ENCODE measurements around the gene HSF5.

GRCh38 chr17:58376472-58377000, 111.7 kb downstream of the HSF5 start:
- TF ChIP-seq CTCF (IDR thresholded peaks at IDR 0.05) (no peak), EZH2 (IDR thresholded peaks at IDR 0.05; ENCODE audit: borderline replicate concordance, insufficient read depth, low read depth, low read length, poor library complexity, severe bottlenecking) (no peak)
